Femur (tissue), 1 donor: Measurements from ENCODE around the gene ABCB11.
"Not testable (repeated sequence)": the region's sequence is repeated elsewhere in the genome, so short reads cannot be mapped to it uniquely, and the experiment has no call there.

ENCODE experiments used
- DNase-seq: peaks from one replicate; pipeline ENCODE4 v3.0.0-alpha.2; 2017

ABCB11 gene

GRCh38 chr2:169041594-169041993 lies 10.5 kb upstream of the ABCB11 start:
- DNase-seq, result no peak

- no peak for DNase-seq
Observed at GRCh38 chr2:169039702-169040101, 8.6 kb upstream of the ABCB11 start.

- no peak for DNase-seq
Observed at GRCh38 chr2:169038338-169038757, 7.2 kb upstream of the ABCB11 start.

DNA sequence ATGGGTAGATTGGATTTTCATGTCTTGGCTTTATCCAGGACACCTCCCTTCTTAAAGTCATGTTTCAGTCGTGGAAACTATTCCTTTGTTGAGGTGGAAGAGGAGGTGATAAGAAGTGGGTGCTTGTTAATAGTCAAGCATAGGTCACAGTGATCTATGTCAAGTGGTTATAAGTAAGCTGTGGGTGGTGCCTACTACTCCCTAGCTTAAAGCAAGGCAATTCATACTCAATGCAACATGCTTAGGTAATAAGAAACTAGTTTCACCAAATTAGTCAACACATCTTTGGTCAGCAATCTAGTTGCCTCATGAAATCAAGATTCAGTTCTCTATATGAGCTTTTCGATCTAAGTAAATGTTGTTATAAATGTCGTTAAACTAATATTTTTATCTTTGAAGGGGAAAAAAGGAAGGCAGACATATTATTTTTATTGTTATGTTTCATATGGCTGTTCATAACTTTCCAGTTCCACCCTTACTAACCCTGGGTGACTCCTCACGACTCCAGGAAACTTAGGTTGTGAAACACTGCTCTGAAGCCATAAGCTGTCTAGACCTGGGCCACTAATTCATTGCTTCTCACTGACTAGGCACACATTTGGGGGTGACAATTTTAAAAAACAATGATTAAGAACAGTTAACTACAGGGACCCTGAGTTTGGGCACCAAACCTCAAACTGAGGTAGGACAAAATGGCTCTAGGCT lies 5.8 kb upstream of the ABCB11 start:
- DNase-seq, result no peak

DNA sequence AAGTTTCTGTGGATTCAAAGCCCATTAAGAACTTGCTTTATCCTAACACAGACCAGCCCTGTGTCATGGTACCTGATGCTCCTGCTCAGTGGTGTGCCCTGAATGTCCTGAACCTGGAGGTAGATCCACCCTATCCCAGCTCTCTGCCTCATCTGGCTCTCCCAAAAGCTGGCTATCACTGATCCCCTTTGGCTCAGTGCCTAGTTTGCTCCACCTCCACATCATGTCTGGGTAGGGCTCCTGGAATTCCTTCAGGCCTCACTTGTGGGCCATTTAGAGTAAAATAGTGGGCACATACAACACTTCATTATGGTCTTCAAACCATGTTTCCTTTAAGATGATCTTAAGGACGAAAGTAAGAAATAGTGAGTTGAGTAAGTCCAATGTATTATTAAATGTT lies 4.8 kb upstream of the ABCB11 start:
- DNase-seq, result no peak

- no peak for DNase-seq
Observed at GRCh38 chr2:169034984-169035544, 3.9 kb upstream of the ABCB11 start.

DNA sequence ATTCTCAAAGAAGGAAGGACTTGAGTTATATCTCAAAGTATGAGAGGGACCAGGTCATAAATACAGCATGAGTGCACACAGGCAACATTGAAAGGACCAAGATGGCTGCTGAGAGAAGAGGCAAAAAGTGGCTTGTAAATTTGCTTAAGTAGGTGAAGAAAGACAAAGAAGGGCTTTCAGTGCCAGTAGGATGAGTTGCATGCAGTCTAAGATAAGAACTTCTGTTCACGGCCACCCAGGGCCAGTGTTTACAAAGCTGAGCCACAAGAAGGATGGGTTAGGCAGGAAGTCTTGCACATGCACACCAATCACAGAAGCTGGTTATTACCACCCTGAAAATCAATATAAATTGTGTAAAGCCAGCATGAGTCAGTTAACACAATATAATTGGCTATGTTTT lies 3.1 kb upstream of the ABCB11 start:
- DNase-seq, result no peak

DNA sequence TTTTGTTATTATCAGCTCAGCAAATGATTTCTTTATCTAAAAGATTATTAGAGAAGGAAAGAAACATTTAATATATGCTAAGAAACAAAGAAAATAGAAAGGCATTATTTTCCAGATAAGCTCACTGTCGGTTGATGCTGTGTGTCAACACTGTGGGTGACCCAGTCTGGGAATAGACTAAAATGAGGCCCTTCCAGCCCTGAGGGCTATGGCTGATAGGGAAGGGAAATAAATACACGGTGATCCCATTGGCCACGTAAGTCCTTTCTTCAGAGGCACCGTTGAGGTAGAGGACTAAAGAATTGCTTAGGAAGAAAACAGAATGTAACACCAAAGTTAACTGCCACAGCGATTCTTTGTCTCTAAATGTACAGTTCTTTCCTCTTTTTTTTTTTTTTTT lies 1.8 kb downstream of the ABCB11 start:
- no peak for DNase-seq

DNA sequence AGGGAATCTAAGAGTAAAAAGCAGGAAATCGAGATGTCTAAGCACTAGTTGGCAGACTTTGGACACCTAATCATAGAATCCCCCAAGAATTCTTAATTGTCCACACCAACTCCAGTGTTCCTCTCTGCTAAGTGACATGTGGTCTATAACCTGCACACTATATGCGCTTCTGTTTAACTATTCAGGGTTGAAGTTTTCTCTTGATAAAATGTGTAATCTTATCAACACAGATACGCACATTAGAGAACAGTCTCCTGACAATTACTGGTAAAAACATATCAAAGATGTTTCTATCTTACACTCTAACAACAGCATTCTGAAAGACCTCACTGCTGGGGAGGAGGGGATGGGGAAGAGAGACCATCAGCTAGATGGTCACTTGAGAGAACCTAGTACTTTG lies 3.9 kb downstream of the ABCB11 start:
- no peak for DNase-seq

DNA sequence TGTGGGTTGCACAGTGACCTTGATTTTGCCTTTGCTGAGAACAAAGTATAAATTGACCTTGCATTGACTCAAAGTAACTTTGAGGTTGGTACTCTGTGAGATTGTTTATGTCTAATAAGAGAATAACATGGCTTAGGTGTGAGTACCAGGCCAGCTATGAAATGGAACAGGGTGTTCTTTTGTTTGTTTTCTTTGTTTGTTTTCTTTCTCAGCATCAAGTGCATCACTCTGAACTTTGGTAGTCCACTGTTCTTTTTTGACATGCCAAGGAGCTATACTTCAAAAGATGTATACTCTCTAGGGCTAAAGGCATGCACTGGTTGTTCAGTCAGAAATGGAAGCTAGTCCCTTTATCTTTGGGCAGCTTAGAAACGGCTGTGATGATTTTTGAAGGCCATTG lies 5.1 kb downstream of the ABCB11 start:
- DNase-seq, result no peak

- no peak for DNase-seq
Observed at GRCh38 chr2:169023161-169023560, 8.0 kb downstream of the ABCB11 start.

DNA sequence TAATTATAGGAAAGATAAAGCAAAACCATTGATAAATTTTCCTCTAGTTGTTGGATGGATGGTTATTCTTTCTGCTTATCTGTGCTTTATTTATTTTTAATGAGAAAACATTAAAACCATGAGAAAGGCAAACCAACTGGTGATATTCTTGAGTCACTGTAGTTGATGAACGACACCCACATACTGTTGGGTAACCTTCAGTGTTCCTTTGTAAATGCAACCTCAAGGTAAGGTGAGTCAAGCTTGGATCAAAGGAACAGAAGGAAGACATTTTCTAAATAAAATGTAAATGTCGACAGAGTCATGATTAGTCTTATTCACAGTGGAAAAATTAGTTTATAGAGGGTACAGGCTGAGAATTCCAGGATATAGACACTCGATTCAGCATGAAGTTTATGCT lies 12.7 kb downstream of the ABCB11 start:
- no peak for DNase-seq

GRCh38 chr2:169015943-169016342 lies 15.2 kb downstream of the ABCB11 start:
- DNase-seq, result no peak

- no peak for DNase-seq
Observed at GRCh38 chr2:169014780-169015179, 16.3 kb downstream of the ABCB11 start.

GRCh38 chr2:169013628-169014026 lies 17.5 kb downstream of the ABCB11 start:
- no peak for DNase-seq

DNA sequence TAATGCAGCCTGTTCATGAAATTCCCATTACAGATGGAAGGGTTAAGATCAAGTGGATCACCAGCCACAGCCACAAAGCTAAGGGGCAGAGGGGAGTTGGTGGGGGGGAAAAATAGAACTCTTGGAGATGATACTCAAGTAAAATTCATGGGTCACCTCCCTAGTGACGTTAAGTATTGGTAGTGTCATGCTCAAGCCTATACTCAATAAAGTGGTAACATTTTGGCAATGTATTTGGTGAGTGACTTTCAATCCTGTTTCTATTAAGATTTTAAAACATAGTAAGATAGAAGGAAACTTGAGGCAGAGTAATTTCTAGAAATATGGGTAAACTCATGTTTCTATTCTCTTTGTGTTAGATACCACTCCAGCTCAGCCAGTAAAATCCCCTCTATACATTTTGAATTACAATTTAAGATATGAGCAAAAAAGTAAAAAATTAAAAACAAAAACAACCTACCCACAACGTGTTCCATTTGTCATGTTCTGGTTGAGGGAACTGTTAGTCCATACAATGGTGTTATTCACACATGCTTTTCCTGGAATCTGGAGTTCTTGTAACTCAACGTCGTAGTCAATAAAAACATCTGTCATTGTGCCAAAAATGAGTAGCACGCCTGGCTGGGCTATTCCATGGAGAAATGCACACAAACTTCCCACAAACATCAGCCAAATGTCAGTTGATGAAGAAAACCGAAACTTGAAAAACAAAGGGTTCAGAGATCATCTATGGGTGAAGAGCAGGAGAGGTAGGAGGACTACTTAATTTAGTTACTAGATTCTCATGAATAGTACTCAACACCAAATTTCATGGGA lies 18.1 kb downstream of the ABCB11 start:
- DNase-seq, result no peak

- not testable (repeated sequence) for DNase-seq
Observed at GRCh38 chr2:169012191-169012792, 18.8 kb downstream of the ABCB11 start.

DNA sequence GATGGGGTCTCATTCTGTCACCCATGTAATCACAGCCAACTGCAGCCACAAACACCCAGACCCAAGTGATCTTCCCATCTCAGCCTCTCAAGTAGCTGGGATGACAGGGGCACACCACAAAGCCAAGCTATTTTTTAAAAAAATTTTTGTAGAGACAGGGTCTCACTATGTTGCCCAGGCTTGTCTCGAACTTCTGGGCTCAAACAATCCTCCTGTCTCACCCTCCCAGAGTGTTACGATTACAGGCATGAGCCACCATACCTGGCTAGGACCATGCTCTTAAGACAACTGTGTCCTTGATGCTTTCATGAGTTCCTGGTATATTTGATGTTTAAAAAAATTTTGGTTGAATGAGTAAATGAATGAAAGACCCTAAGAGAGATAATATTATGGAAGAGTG lies 19.4 kb downstream of the ABCB11 start:
- DNase-seq, result no peak

GRCh38 chr2:169010633-169011460 lies 20.3 kb downstream of the ABCB11 start:
- no peak for DNase-seq

DNA sequence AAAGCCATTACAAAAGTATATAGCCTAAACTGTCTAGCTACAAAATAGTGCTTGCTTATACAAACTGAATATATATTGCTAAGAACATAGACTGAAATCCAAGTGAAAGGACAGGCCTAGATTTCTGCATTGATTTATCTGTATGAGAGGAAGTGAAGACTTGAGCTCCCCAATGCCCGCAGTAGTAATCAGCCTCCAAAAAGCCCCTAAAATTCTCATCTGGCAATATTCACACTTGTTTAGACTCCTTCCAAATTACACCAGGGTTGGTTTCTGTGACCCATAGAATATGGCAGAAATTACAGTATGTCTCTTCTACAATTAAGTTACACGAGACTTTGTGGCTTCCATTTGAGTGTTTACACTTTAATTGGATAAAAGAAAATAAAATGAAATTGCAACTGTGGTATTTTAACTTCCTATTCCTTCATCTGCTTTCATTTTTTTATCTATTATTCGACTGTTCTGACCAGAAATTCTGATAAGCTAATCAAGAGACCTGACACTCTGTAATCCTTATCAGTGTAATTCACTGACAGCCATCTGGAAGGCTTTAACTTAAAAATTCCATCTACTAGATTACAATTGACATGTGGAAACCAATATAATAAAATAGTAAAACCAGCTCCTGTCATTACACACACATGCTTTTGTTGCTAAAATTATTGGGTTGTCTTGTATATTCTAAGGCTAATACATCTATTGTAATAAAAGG lies 21.1 kb downstream of the ABCB11 start:
- no peak for DNase-seq

GRCh38 chr2:169007941-169008340 lies 23.2 kb downstream of the ABCB11 start:
- DNase-seq, result no peak

DNA sequence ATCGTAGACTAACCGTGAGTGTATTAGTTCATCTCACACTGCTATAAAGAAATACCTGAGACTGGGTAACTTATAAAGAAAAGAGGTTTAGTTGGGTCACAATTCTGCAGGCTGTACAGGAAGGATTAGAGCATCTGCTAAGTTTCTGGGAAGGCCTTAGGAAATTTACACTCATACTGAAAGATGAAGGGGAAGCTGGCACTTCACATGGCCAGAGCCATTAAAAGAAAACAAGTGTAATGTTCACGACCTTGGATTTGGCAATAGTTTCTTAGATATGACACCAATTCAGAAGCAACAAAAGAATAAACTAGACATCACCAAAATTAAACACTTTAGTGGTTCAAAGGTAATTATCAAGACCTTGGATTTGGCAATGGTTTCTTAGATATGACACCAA lies 23.8 kb downstream of the ABCB11 start:
- DNase-seq, result no peak
